Gastrocnemius medialis (tissue), 4 donors: Measurements from ENCODE around the gene TRIM47.

ENCODE experiments used
- CTCF ChIP-seq, 5 experiments: fragments of 450-650 bp in 3 of 5; fragments of 200-600 bp in 2 of 5; sonication (generic) in 2 of 5; IDR thresholded peaks in 4 of 5; conservative IDR thresholded peaks in 1 of 5; 1 replicate in 4 of 5; 2 replicates in 1 of 5; pipeline ENCODE4 v1.5.1; 2016 to 2019; ENCODE audit warnings: antibody characterized with exemption in 5 of 5, mild to moderate bottlenecking in 3 of 5, moderate library complexity in 3 of 5
- POLR2A ChIP-seq, 2 donors: fragments of 450-650 bp; IDR thresholded peaks; one replicate each; pipeline ENCODE4 v1.6.1; 2017; ENCODE audit warnings: antibody characterized with exemption in 2 of 2, mild to moderate bottlenecking in 2 of 2, moderate library complexity in 2 of 2

- TF ChIP-seq CTCF (IDR thresholded peaks at IDR 0.05 in 4 of 5, conservative IDR thresholded peaks at IDR 0.05 in 1 of 5) (no peak), POLR2A (IDR thresholded peaks at IDR 0.05) (no peak)
Measured at GRCh38 chr17:75909812-75910274, 31.5 kb upstream of the TRIM47 start.
